Adrenal gland (tissue), 12 donors: ENCODE data around the gene BPIFB1. TPM values are rescaled to one million over a fixed set of nuclear protein-coding genes. Genes with fewer than 3 reads are reported as not detected.

ENCODE experiments used
- DNase-seq, 7 donors: peaks; one replicate each; pipeline ENCODE4 v3.0.0-alpha.2; 2019 to 2020
- H3K27ac ChIP-seq, 5 donors: fragments of 200-600 bp; sonication (generic) in 4 of 5; 1 replicate in 3 of 5; 2 replicates in 2 of 5; pipeline versions ENCODE4 v1.5.1 to v1.8.0; 2016 to 2020; ENCODE audit warnings: mild to moderate bottlenecking in 1 of 5
- H3K27me3 ChIP-seq: fragments of 200-600 bp; 2 replicates; pipeline ENCODE4 v1.8.0; 2021
- H3K36me3 ChIP-seq, 2 donors: fragments of 200-600 bp; replicated peaks in 1 of 2; 1 replicate in 1 of 2; 2 replicates in 1 of 2; pipeline versions ENCODE4 v1.5.1 to v1.8.0; 2018 to 2022
- H3K4me1 ChIP-seq, 2 donors: fragments of 200-600 bp; replicated peaks in 1 of 2; 1 replicate in 1 of 2; 2 replicates in 1 of 2; pipeline versions ENCODE4 v1.5.1 to v1.8.0; 2018 to 2021
- H3K4me3 ChIP-seq, 4 donors: fragments of 200-600 bp; sonication (generic) in 3 of 4; one replicate each; pipeline ENCODE4 v1.5.1; 2016 to 2018
- H3K9me3 ChIP-seq, 3 donors: fragments of 200-600 bp; sonication (generic) in 1 of 3; replicated peaks in 1 of 3; 1 replicate in 2 of 3; 2 replicates in 1 of 3; pipeline versions ENCODE4 v1.5.1 to v1.8.0; 2016 to 2021
- POLR2A ChIP-seq, 2 donors: fragments of 450-650 bp; IDR thresholded peaks; one replicate each; pipeline ENCODE4 v1.6.1; 2017; ENCODE audit warnings: antibody characterized with exemption in 2 of 2, mild to moderate bottlenecking in 2 of 2, moderate library complexity in 1 of 2
- WGBS, 4 donors: extraction: QIAGEN DNeasy Blood & Tissue Kit in 2 of 4; methylation state at CpG; one replicate each; pipeline versions ENCODE4 v1.1.5 to v1.1.7; 2013 to 2017; 5-methylcytosine and 5-hydroxymethylcytosine counted together
- intact Hi-C, 2 donors: fragments of 100-400 bp; cut with DNase I; formaldehyde crosslinking; loops; one replicate each; pipeline versions ENCODE4 v1.14.1 to v1.15.0; 2022 to 2023
- polyA plus RNA-seq, 3 donors: library from polyadenylated mRNA; stranded (reverse); fragments of 200-250 nt in 2 of 3; fragments of 350-450 nt in 1 of 3; fragmentation: Illumina TruSeq in 1 of 3; extraction: RNeasy Lipid Tissue Mini Kit (QIAGEN cat#74804) in 1 of 3; gene quantifications; one replicate each; pipeline ENCODE4 v1.2.3, GENCODE V29; 2013 to 2014
- total RNA-seq, 9 donors: library from RNA; depleted of rRNA in 4 of 9; stranded (reverse); fragments of >200 nt in 4 of 9; fragments of 120-200 nt in 1 of 9; fragmentation: NEBNext Ultra II Directional in 1 of 9; extraction: Animal tissue kit (Norgen Biotek cat#: 25700) in 1 of 9; gene quantifications; one replicate each; pipeline versions ENCODE4 v1.1.0 to v1.2.4, GENCODE V29; 2013 to 2023
- TF ChIP-seq, protein P1 (sequence below), 6 experiments: fragments of 450-650 bp in 4 of 6; fragments of 200-600 bp in 2 of 6; sonication (generic) in 1 of 6; IDR thresholded peaks; 1 replicate in 5 of 6; 2 replicates in 1 of 6; pipeline versions ENCODE4 v1.5.1 to v1.8.0; 2016 to 2021; ENCODE audit warnings: antibody characterized with exemption in 6 of 6, mild to moderate bottlenecking in 2 of 6, moderate library complexity in 1 of 6
- donor health status: healthy with polysubstance abuse.
- donor health status: Bipolar disorder and iron deficiency.
- donor health status: DM: yes; HTN: yes; CAD: no.
- donor health status: DM: no; HTN: no; CAD: no.
- donor health status: DM: no; HTN: no; CAD: no.
- donor health status: DM: yes; HTN: yes; CAD: no.

Gene BPIFB1
- total and polyA plus RNA-seq, 12 donors, result 0.07 to 0.25 (median 0.23) TPM; not detected in 9

DNA sequence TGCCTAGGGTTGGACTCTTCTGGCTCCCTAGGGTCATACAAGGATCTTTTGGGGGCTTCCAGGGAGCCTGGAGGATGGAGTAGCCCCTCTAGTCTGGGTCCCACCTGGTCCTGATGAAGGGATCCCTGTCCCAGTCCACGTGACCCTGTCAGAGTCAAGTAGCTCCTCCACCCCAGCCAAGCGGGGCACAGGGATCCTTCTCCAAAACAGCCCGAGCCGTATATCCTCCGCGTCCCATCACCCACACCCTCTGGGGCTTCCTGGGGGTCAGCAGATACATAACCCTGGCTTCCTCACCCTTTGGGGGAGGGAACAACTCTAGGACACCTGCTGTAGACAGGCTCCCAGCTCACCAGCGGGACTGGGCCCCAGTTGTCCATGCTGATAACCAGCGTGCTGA lies 28.0 kb downstream of the BPIFB1 start:
- H3K9me3 ChIP-seq, result no peaks in the 10 kb centered on the region
- no peaks in the 10 kb centered on the region for H3K4me1 ChIP-seq
- H3K4me3 ChIP-seq, result no peak overlapping the region
- H3K27me3 ChIP-seq, result no peaks in the 10 kb centered on the region
- no peak for DNase-seq
- H3K27ac ChIP-seq, result no peak overlapping the region
- no peaks in the 10 kb centered on the region for H3K36me3 ChIP-seq
- intact Hi-C loops, result no loop called here
- no peak for TF ChIP-seq POLR2A (IDR thresholded peaks at IDR 0.05)
- TF ChIP-seq, protein P1, sequence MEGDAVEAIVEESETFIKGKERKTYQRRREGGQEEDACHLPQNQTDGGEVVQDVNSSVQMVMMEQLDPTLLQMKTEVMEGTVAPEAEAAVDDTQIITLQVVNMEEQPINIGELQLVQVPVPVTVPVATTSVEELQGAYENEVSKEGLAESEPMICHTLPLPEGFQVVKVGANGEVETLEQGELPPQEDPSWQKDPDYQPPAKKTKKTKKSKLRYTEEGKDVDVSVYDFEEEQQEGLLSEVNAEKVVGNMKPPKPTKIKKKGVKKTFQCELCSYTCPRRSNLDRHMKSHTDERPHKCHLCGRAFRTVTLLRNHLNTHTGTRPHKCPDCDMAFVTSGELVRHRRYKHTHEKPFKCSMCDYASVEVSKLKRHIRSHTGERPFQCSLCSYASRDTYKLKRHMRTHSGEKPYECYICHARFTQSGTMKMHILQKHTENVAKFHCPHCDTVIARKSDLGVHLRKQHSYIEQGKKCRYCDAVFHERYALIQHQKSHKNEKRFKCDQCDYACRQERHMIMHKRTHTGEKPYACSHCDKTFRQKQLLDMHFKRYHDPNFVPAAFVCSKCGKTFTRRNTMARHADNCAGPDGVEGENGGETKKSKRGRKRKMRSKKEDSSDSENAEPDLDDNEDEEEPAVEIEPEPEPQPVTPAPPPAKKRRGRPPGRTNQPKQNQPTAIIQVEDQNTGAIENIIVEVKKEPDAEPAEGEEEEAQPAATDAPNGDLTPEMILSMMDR (IDR thresholded peaks at IDR 0.05), result no peak
- WGBS, 4 donors, result 86 to 90% (median 88%) methylated on average over 7 to 8 of the region's 8 CpGs

DNA sequence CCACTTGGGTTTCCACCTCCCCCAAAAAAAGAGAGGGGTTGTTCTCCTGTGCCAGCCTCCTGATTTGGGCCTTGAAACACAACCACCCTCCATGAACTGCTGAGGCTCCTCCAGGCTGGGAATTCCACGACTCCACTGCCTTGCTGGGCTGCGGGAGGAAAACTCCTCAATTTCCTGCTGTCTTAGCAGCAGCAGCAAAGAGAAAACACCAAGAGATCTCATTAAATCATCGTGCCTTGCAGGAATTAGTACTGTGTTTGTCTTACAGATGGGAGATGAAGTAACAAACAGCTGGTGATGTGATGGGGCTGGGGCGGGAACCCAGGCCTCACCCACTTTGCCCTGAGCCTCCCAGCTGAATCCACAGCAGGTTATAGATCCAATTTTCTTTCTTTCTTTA lies 29.0 kb downstream of the BPIFB1 start:
- WGBS, 4 donors, result 60 to 68% (median 65%) methylated on average over 4 of the region's 4 CpGs

DNA sequence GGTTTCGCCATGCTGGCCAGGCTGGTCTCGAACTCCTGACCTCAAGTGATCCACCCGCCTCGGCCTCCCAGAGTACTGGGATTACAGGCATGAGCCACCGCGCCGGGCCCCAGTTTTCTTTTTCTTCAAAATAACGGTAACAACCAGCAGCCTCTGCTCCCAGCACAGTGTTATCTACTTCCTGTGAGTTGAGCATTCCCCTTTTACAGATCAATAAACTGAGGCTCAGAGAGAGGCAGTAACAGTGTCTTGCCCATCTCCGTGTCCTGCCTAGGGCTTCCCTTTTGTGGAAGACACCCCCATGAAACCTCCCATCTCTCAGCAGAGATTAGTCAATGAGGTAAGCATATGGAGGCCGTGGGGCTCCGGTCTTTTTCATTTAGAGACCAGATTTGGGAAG lies 29.6 kb downstream of the BPIFB1 start:
- no peaks in the 10 kb centered on the region for H3K9me3 ChIP-seq
- H3K27me3 ChIP-seq, result no peaks in the 10 kb centered on the region
- H3K27ac ChIP-seq, result no peak overlapping the region
- no peaks in the 10 kb centered on the region for H3K36me3 ChIP-seq
- H3K4me1 ChIP-seq, result no peaks in the 10 kb centered on the region
- 85 to 88% (median 87%) methylated on average over 11 of the region's 11 CpGs for WGBS, 4 donors
- intact Hi-C loops, result no loop called here
- no peak overlapping the region for H3K4me3 ChIP-seq
- TF ChIP-seq, protein P1 (IDR thresholded peaks at IDR 0.05), result no peak
- TF ChIP-seq POLR2A (IDR thresholded peaks at IDR 0.05), result no peak
- no peak for DNase-seq

More for the DNA sequence above, 29.0 kb downstream of the BPIFB1 start:
- Histone ChIP-seq H3K4me1 (no peaks in the 10 kb centered on the region), H3K27ac (no peak overlapping the region), H3K27me3 (no peaks in the 10 kb centered on the region), H3K36me3 (no peaks in the 10 kb centered on the region), H3K4me3 (no peak overlapping the region), H3K9me3 (no peaks in the 10 kb centered on the region)
- intact Hi-C loops, result no loop called here
- DNase-seq, result no peak
- TF ChIP-seq, protein P1 (IDR thresholded peaks at IDR 0.05), result no peak
- TF ChIP-seq POLR2A (IDR thresholded peaks at IDR 0.05), result no peak

DNA sequence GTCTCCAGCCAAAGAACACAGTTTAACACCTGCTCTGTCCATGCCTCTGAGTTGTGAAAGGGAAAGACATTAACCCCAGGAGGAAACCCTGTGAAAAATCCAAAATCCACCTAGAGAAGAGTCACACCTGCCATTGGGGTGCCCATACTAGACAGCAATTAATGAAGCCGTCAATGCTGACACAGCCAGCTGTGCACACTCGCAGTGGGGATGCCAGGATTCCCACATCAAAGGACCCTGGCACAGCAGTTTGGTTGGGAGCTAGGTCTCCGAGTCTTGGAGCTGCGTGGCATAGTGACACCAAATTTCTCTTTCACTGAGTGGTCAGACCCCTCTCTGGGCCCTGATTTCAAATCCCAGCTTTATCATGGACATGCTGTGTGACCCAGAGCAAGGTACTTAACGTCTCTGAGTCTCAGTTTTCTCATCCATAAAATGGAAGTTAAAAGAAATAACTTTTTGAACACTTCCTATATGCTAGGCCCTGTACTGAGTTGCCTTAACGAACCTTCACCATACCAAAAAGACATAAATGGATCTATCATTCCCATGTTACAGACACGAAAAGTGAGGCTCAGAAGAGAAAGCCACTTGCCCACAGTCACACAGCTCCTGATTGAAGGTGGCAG lies 30.8 kb downstream of the BPIFB1 start:
- no peaks in the 10 kb centered on the region for H3K4me1 ChIP-seq

More for the DNA sequence above, 30.8 kb downstream of the BPIFB1 start:
- no peak overlapping the region for H3K27ac ChIP-seq
- TF ChIP-seq POLR2A (IDR thresholded peaks at IDR 0.05), result no peak
- TF ChIP-seq, protein P1 (IDR thresholded peaks at IDR 0.05), result no peak
- intact Hi-C loops, result no loop called here
- no peak for DNase-seq
- H3K27me3 ChIP-seq, result no peaks in the 10 kb centered on the region
- H3K9me3 ChIP-seq, result no peaks in the 10 kb centered on the region
- H3K36me3 ChIP-seq, result no peaks in the 10 kb centered on the region
- no peak overlapping the region for H3K4me3 ChIP-seq
- WGBS, 4 donors, result 77 to 84% (median 83%) methylated on average over 7 of the region's 7 CpGs
